IPS-20b (cell line): ENCODE measurements around the gene FOXD4.
"Not testable (repeated sequence)": the region's sequence is repeated elsewhere in the genome, so short reads cannot be mapped to it uniquely, and the experiment has no call there.

Experiments
- H3K27ac ChIP-seq: one replicate; pipeline ENCODE4 v1.5.1; 2013; ENCODE audit warnings: low read length
- H3K27me3 ChIP-seq: 2 replicates; pipeline ENCODE4 v1.6.1; 2013; ENCODE audit warnings: mild to moderate bottlenecking, low read length, inconsistent platforms; ENCODE audit not compliant: insufficient read depth
- H3K36me3 ChIP-seq: 2 replicates; pipeline ENCODE4 v1.6.1; 2013; ENCODE audit warnings: low read depth, mild to moderate bottlenecking, inconsistent platforms, low read length, moderate library complexity; ENCODE audit not compliant: insufficient read depth
- H3K4me1 ChIP-seq: 2 replicates; pipeline ENCODE4 v1.6.1; 2013; ENCODE audit warnings: mild to moderate bottlenecking, control low read depth, inconsistent platforms, low read length, moderate library complexity; ENCODE audit not compliant: insufficient read depth
- H3K4me3 ChIP-seq: 2 replicates; pipeline ENCODE4 v1.5.1; 2013; ENCODE audit warnings: mild to moderate bottlenecking, low read length, inconsistent platforms
- H3K9ac ChIP-seq: 2 replicates; pipeline ENCODE4 v1.6.1; 2013; ENCODE audit warnings: low read depth, mild to moderate bottlenecking, inconsistent platforms, low read length, moderate library complexity
- H3K9me3 ChIP-seq: 2 replicates; pipeline ENCODE4 v1.6.1; 2013; ENCODE audit warnings: mild to moderate bottlenecking, low read depth, low read length, inconsistent platforms; ENCODE audit not compliant: insufficient read depth

Gene FOXD4

GRCh38 chr9:117995-118467 is at the start of gene FOXD4:
FOXD4 (minus strand) TSS chr9:118417; CDS start chr9:118119, 298 bp downstream.
- not testable (repeated sequence) for H3K9ac ChIP-seq, H3K9me3 ChIP-seq, H3K27ac ChIP-seq, H3K4me1 ChIP-seq, H3K36me3 ChIP-seq
- H3K27me3 ChIP-seq = peaks cover 55% of the 10 kb centered on the region
- peak within 1 kb of the TSS; percentile 50; the same call in 1 of the 2 replicates for H3K4me3 ChIP-seq

GRCh38 chr9:159871-160270 is 41.7 kb upstream of the FOXD4 start:
- H3K36me3 ChIP-seq, H3K4me3 ChIP-seq, H3K9ac ChIP-seq, H3K27me3 ChIP-seq, H3K4me1 ChIP-seq, H3K27ac ChIP-seq, H3K9me3 ChIP-seq: not testable (repeated sequence)

GRCh38 chr9:151173-151572 is 33.0 kb upstream of the FOXD4 start:
- not testable (repeated sequence) for H3K4me3 ChIP-seq, H3K9ac ChIP-seq, H3K27me3 ChIP-seq, H3K36me3 ChIP-seq, H3K4me1 ChIP-seq, H3K27ac ChIP-seq, H3K9me3 ChIP-seq

- H3K27me3 ChIP-seq, H3K36me3 ChIP-seq, H3K9me3 ChIP-seq, H3K27ac ChIP-seq, H3K4me1 ChIP-seq, H3K9ac ChIP-seq, H3K4me3 ChIP-seq: not testable (repeated sequence)
These were observed 21.7 kb upstream of the FOXD4 start for GRCh38 chr9:139880-140279.

GRCh38 chr9:117144-117994 is 848 bp downstream of the FOXD4 start:
- not testable (repeated sequence) for H3K36me3 ChIP-seq, H3K9ac ChIP-seq, H3K4me1 ChIP-seq, H3K9me3 ChIP-seq, H3K27ac ChIP-seq
- H3K27me3 ChIP-seq = peaks cover 62% of the 10 kb centered on the region
- peak overlapping the region; percentile 50; the same call in 1 of the 2 replicates for H3K4me3 ChIP-seq

GRCh38 chr9:116239-117077 is 1.8 kb downstream of the FOXD4 start:
- H3K4me1 ChIP-seq, H3K9ac ChIP-seq, H3K27ac ChIP-seq, H3K36me3 ChIP-seq, H3K4me3 ChIP-seq, H3K9me3 ChIP-seq: not testable (repeated sequence)
- H3K27me3 ChIP-seq = peaks cover 71% of the 10 kb centered on the region

- not testable (repeated sequence) for H3K27ac ChIP-seq, H3K9me3 ChIP-seq, H3K4me1 ChIP-seq, H3K4me3 ChIP-seq, H3K9ac ChIP-seq, H3K36me3 ChIP-seq
- H3K27me3 ChIP-seq = peaks cover 82% of the 10 kb centered on the region
These were observed 3.1 kb downstream of the FOXD4 start for GRCh38 chr9:115118-115451.

GRCh38 chr9:114267-115117 is 3.7 kb downstream of the FOXD4 start:
- not testable (repeated sequence) for H3K9me3 ChIP-seq, H3K9ac ChIP-seq, H3K36me3 ChIP-seq, H3K4me1 ChIP-seq, H3K27ac ChIP-seq
- Histone ChIP-seq H3K27me3 (peaks cover 88% of the 10 kb centered on the region), H3K4me3 (peak overlapping the region; percentile 35; the same call in 1 of the 2 replicates)

- Histone ChIP-seq H3K27me3 (peaks cover 96% of the 10 kb centered on the region), H3K4me3 (peak overlapping the region; percentile 35; the same call in 1 of the 2 replicates)
- not testable (repeated sequence) for H3K9me3 ChIP-seq, H3K36me3 ChIP-seq, H3K9ac ChIP-seq, H3K4me1 ChIP-seq, H3K27ac ChIP-seq
These were observed 4.5 kb downstream of the FOXD4 start for GRCh38 chr9:113468-114266.

- not testable (repeated sequence) for H3K27ac ChIP-seq, H3K4me3 ChIP-seq
These were observed 5.4 kb downstream of the FOXD4 start for GRCh38 chr9:112589-113467.

More at GRCh38 chr9:112589-113467, 5.4 kb downstream of the FOXD4 start:
- not testable (repeated sequence) for H3K4me1 ChIP-seq, H3K36me3 ChIP-seq, H3K9me3 ChIP-seq, H3K9ac ChIP-seq
- H3K27me3 ChIP-seq = peaks cover 96% of the 10 kb centered on the region
